ENCODE data around the gene XXYLT1.

The XXYLT1 gene

GRCh38 chr3:195149292-195150030 lies 121.5 kb downstream of the XXYLT1 start:
- no peak for DNase-seq

DNA sequence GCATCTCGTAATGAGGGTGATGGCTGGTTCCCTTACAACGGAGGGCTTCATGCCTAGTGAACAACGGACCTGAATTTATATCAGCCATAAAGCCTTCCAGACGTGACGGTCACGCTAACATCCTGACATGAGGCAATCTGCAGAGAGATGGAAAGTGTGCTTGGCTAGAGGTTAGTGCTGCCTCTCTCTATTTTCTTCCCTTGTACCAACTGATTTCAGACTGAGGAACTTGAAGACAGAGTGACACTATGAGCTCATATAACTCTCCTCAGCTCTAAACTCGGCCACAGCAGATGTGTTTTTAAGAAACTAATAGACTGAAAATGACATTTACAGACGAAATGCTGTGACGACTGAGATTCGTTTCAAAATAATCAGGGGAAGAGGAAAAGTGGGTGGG lies 122.4 kb downstream of the XXYLT1 start:
- no peak for DNase-seq

- DNase-seq = peak; percentile 26
Measured at GRCh38 chr3:195147649-195148080, 123.3 kb downstream of the XXYLT1 start.

GRCh38 chr3:195146131-195146530 lies 124.8 kb downstream of the XXYLT1 start:
- DNase-seq = no peak

DNA sequence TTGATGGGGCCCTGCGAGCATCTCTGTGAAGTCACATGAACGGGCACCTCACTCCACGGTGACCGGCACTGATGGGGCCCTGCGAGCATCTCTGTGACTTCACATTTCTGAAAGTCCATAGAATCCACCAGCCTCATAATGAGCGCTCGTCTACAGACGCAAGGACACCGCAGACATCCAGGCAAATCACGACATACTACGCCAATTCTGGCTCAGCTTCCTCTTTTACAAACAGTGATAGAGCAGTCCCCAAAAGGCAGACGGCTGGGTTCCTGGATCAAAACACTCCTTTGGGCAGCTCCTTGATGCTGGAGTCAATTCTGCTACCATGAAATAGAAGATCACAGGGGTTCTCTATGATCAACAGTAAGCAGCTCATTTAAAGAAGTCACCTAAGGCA lies 125.4 kb downstream of the XXYLT1 start:
- no peak for DNase-seq

DNA sequence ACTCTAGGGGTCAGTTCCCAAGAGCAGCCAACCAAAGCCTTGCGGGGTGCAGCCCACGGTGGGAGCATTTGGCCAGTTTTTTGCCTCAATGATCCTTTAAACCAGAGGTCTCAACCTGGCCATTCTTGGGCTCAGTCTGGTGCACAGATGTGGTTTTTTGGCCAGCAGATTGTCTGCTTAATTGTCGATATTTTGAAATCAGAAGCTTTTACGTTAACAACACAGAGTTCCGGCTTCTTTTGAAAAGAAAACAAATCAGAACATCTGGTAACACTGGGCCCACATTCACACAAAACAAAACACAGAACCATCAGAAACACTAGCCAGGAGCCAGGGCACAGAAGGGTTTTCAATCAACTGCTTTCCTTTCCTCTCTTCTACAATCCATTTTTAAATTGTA lies 127.7 kb downstream of the XXYLT1 start:
- no peak for DNase-seq

DNA sequence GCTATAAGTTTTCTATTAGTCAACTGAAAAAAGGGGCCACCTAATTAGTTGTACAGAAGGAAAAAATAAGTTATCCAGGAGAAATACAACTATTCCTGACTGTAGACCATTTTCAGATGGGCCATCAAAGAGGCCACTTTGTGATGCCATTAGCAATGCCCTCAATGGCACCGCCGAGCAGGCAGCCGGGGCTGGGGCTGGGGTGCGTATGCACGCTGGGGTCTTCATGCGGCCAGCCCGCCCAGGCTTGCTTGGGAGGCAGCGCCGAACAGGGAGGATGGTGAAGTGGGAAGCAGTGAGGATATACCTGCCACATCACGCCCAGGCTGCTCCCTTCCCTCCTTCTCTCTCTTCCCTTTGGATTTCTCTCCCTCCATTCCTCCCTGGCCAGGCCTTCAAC lies 128.4 kb downstream of the XXYLT1 start:
- DNase-seq = no peak

DNA sequence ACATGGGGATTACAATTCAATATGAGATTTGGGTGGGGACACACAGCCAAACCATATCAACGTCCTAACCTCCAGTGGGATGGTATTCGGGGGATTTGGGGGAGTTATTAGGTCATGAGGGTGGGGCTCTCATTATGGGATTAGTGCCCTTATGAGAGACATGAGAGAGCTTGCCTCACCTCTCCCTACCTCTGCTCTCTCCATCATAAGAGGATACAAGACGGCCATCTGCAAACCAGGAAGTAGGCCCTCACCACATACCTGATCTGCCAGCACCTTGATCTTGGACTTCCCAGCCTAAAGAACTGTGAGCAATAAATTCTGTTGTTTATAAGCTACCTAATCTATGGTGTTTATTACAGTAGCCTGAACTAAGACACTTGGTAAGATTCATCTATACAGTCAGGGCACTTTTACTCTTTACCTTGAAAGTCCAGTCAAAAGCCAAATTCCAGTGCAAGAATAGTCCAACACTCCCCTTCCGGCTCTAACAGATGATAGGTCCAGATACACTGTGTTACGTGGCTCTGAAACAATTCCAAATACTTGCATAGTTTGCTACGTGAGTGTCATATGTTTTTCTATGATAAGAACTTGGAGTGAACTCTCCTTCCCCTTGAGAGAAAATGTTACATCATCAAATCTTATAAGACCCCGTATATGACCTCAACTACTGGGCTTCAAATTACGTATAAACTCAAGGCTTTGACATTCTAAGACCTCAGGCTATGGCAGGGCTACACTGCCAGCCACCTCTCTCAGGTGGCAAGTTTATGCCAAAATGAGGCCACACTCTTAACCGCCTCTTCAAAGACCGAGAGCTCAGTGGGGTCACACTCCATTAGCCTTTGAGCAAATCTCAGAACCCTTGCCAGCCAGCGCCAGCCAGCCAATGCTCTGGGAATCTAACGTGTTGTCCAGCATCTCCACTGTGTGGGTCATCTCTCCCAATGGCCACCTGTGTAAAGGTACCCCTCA lies 129.9 kb downstream of the XXYLT1 start:
- no peak for DNase-seq

GRCh38 chr3:195140410-195140809 lies 130.5 kb downstream of the XXYLT1 start:
- DNase-seq = no peak

GRCh38 chr3:195139876-195140240 lies 131.1 kb downstream of the XXYLT1 start:
- peak; percentile 31 for DNase-seq

DNA sequence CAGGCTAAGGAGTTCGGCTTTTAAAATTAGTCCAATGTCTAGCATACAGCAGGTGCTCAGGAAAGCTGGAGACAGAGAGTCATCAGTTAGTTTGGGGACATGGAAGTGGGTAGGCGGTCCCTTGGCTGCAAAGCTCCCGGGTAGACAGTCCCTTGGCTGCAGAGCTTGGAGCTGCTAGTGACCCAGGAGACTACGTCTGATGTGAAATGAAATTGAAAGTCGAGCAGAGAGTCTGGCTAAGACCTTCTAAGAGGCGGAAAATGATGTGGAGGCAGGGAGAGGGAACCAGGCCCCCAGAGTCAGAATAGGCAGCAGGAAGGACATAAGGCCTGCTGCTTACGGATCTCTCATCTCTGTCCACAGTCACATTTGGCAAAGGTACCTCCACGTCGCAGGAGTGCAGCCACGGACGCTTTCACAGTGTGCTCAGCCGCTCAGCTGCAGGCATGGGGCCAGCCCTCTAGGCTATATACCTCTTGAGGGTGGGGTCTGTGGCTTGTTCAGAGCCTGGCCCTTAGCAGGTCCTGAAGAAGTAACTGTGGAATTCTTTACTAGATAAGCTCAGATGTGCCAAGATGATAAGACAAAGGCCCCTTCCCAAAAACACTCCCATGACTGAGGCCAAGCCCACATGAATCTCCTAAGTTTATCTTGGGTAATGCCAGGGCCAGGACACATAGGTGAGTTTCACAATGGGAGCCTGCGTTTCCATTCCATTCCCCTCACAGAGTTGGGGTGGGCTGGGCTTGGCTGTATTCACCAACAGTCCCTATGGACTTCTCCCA lies 131.7 kb downstream of the XXYLT1 start:
- no peak for DNase-seq

- DNase-seq = no peak
Measured at GRCh38 chr3:195137638-195138588, 133.0 kb downstream of the XXYLT1 start.

- no peak for DNase-seq
Measured at GRCh38 chr3:195135917-195136316, 135.0 kb downstream of the XXYLT1 start.

- no peak for DNase-seq
Measured at GRCh38 chr3:195134431-195134830, 136.5 kb downstream of the XXYLT1 start.

GRCh38 chr3:195133462-195133861 lies 137.5 kb downstream of the XXYLT1 start:
- no peak for DNase-seq

DNA sequence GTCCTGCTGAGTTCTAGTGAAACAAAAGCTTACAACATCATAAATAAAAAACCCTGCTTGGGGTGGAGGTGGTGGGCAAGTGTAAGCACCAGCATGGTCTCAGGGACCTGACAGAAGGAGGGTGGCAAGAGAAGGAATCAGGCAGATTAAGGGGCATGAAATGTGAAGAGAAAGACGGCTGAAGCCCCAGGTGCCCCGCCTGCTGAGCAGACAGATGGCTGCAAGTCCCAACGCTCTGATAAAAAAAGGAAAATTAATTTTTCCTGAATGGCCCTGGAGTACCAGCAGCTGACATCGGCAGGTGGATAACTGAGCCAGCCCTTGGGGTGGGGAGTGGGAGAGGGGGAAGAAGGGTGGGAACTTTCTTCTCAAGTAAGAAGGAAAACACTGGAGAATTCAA lies 137.9 kb downstream of the XXYLT1 start:
- DNase-seq = no peak

DNA sequence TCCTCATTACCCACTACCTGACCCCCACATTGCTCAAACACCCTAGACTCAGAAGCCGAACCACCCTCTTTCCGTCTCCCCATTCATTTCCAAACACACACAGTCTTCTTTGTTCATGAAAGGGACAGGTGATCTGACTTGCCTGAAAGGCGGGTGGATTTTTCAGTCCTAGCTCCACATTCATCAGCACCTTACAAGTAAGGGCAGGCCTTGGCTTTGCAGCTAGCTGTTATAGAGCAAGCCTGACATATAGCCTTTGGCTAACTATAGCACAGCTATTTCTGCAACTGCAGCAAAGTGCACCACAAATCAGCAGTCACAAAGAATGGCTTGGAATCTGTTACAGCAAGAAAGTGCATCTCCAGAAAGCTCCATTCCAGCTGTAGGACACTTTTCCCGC lies 139.8 kb downstream of the XXYLT1 start:
- DNase-seq = no peak

DNA sequence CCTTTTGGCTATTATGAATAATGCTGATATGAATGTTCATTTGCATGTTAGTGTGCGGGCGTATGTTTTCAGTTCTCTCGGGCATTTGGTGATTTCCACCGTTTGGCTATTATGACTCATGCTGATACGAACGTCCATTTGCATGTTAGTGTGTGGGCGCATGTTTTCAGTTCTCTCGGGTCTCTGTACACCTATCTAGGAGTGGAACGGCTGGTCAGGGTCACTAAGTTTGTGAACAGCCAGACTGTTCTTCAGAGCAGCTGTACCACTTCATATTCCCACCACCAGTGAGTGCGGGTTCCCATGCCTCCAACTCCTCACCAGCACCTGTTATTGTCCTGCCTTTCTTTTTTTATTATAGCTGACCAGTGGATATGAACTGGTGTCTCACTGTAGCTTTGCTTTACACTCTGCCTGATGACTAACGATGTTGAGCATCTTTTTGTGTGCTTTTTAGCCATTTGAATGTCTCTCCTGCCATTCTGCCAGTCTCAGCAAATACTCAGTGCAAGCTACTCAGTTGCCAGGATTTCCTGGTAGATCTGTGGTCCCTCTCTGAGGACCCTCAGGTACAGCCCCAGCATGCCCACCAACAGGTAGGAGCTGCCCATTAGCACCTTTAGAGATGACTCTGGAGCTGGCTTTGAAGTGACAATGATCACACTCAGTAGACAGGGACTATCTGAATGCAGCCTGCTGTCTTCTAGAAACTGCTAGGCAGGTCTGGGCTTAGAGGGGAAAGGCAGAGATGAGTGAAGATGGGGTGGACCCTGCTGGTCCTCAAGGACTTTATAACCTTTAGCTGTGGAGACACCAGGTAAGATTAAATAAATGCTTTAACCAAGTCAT lies 141.1 kb downstream of the XXYLT1 start:
- peak; percentile 33 for DNase-seq

DNA sequence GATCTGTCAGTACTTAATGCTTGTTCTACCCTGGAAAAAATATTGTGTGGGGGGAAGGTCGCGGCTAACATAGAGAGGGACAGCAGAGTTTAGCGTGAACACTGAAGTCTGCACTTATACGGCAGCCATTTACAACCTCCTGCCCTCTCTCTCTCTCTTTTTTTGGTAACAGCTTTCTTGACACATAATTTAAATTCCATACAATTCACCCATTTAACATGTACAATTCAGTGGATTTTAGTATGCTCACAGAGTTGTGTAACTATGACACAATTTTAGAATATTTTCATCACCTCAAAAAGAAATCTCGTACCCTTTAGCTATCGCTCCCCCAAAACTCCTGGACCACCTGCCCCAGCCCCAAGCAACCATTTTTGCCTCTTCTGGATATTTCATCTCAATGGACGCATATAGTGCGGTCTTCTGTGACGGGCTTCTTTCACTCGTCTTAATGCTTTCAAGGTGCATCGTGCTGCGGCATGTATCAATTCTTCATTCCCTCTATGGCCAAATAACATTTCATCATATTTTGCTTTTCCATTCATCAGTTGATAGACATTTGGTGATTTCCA lies 141.8 kb downstream of the XXYLT1 start:
- DNase-seq = no peak

DNA sequence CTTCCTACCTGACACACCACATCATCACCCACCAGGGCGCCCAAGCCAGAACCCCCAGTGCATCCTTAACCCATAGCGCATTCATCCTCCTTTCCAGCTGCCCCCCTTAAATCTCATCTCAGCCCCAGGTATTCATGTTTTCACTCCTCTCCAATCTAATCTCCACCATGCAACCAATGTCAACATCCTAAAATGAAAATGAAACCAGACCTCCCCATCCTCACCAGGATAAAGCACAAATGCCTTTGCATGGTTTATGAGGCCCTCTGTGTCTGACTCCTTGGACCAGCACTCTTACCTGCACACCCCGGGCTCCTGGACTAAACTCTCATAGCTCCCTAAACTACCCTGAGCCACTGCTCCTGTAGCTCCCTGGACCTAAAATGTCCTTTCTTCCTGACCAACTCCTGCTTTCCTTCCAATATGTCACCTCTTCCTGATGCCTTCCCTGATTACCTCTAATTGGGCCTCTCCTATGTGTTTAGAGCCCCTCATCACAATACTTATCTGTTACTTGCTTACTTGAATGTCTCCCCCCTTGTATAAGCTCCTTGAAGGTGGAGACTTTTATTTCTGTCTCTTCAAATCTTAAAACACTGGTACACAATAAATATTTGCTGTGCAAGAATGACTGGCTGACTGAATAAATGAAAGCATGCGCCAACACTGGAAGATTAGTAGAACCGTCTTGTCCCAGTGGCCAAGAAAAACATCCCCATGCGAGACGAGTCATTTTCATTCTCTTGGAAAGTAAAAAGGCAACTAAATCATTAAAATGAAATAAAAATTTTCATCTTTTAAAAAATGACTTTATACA lies 142.5 kb downstream of the XXYLT1 start:
- DNase-seq = peak; percentile 25

Data from EL (cell line).